ENCODE measurements around the gene NALCN.

NALCN gene

GRCh38 chr13:101190337-101190736 lies 226.0 kb downstream of the NALCN start:
- no peak for DNase-seq

DNA sequence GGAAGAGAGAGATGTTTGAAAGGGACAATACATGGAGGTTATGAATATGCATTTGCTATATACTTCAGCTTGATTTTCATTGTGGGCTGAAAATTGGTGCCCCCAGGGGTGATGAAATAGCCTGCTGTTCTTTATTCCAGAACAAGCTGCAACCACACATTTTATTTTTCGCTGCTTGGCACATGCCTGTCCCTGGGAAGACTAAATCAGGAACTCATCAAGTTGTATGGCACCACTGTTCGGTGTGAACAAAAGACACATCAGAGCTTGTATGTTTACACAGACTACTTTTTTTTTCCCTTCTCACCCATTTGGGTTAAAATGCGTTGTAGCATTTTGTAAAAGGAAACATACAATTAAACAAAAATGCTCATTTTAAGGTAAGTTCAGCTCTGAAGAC lies 230.7 kb downstream of the NALCN start:
- DNase-seq = no peak

GRCh38 chr13:101181076-101181685 lies 235.1 kb downstream of the NALCN start:
- no peak for DNase-seq

- DNase-seq = no peak
These were observed 237.3 kb downstream of the NALCN start for GRCh38 chr13:101179021-101179420.

DNA sequence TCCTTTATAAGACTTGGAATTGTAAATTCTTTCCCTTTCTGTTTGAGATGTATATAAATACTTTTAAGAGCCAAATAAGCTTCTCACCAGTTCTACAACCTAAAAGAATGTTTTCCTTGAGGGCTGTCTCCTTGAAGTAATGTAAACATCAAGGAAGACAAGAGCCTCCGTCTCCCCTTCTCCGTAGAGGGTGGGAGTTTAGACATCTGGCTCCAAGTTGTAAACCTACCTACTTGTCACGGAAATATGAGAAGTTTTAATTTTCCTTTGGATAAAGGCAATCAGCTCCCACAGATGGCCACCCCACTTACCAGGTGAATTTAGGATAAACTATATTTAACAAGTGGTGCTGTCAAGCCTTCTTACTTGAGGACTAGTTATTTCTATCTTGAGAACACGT lies 237.9 kb downstream of the NALCN start:
- no peak for DNase-seq

GRCh38 chr13:101170306-101170705 lies 246.0 kb downstream of the NALCN start:
- DNase-seq = no peak

GRCh38 chr13:101157261-101157660 lies 259.0 kb downstream of the NALCN start:
- no peak for DNase-seq

- no peak for DNase-seq
These were observed 260.4 kb downstream of the NALCN start for GRCh38 chr13:101155920-101156319.

DNA sequence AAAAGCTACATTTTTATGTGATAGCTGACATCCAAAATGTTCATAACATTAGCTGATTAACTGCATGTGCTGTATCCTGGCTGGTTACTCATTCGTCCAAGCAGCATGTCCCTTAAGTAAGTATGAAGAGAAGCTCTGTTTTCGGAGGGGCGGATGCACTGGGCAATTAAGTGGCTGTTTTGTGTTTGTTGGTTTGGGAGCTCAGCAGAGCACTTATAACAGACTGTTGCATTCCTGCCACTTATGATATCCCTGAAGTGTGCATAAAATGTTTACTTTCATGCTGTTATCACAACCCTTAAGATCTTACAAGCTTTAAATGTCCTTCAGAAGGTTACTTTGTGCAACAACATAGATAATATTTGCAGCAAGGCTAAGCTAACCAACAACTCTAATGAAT lies 264.1 kb downstream of the NALCN start:
- DNase-seq = no peak

DNA sequence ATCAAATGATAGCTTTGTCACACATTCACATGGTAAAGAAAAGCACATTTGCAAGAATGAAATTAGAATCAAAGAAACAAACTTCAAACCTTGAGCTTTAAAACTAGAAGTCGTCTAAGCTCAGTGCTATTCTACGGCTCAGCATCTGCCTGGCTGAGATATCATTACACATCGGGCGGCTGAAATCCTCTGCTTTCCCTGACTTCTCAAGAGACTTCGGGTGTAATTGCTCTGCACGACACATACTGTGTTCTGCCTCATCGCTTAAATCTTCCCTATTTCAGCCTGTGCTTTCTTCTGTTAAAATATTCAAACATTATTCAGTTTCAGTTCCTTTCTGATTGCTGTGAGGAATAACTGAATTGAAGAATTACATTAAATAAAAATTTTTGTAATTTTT lies 265.3 kb downstream of the NALCN start:
- no peak for DNase-seq

- no peak for DNase-seq
These were observed 266.4 kb downstream of the NALCN start for GRCh38 chr13:101149735-101150384.

- DNase-seq = no peak
These were observed 270.0 kb downstream of the NALCN start for GRCh38 chr13:101146101-101146898.

- peak; percentile 38 for DNase-seq
These were observed 271.4 kb downstream of the NALCN start for GRCh38 chr13:101144808-101145419.

DNA sequence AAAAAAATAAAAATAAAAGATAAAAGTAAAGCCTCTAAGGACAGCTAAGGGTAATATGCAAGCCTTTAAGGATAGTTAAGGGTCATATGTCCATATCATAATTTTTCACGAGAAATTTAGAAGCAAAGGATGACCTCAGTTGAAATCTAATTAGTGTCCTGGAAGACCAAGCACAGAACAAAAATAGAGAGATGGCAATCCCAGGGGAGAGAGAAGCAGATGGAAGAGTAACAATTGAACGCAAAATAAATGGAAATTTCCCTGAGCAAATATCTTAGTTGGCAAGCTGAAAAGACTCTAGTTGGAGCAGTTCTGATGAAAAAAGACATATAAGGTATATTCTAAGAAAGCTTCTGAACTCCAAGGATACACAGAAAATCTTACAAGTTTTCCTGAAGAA lies 275.4 kb downstream of the NALCN start:
- DNase-seq = no peak

DNA sequence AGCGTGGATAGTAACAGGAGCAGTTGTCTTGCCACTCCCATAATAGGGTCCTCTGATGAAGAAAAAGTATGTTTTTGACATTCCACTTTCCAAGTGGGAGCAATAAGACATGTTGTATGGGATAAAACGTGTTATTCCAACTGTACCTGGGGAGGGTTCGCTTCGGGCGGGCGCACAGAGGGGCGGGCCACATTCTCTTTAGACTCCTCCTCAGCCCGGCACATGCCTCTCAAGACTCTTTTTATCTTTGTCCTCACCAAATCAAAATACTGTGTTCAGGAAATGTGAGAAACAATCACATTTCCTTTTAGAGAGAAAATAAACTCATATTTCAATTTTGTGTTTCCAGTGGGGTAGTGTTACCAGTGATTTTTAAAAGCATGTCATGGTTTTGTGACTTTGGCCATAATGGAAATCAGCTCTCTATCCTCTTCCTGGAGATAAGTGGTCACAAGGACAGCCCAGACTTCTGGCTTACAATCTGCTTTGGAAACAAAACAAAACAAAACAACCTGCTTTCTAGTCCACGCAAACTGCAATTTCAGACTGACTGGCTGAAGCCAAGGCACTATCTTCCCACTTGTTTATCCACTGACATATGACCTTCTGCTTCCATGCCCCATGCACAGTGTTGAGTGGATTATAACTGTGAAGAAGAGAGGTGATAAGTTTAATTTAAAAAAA lies 276.1 kb downstream of the NALCN start:
- DNase-seq = no peak

DNA sequence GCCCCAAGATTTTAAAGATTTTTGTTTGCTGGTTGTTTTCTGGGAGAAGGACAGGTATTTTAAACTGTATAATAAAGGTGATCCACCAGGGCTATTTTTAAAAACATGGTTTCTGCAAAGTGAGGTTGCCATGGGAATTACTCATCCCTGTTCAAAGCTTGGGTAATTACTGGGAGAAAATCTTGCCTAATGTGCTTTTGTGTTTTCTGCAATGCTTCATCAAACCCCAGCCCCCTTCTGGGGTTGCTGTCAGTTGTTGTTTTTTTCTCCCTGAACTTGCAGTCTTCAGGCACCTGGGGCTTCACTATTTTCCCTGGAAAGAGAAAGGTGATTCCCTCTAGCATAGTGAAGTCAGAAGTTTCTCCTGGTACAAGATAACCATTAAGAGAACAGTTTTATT lies 277.2 kb downstream of the NALCN start:
- no peak for DNase-seq

GRCh38 chr13:101127741-101128353 lies 288.5 kb downstream of the NALCN start:
- peak; percentile 24 for DNase-seq

GRCh38 chr13:101123028-101123427 lies 293.3 kb downstream of the NALCN start:
- no peak for DNase-seq

DNA sequence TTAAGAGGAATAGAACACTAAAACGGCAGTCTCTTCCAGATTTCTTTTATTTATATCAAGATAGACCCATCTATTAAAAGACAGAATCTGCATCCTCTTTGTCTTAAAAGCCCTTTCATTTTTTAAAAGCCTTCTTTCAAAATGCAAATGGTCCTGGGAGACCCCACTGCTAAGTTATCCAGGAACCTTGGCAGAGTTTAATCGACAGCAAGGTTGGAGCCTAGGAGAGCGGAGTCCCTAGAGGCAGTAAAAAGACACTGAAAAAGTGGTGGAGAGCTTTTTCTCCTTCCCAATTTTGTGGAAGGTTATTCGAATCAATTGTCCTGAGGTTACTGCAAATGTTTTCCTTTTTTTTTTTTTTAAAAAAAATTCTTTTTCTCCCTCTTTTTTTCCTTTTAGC lies 294.7 kb downstream of the NALCN start:
- DNase-seq = no peak

DNA sequence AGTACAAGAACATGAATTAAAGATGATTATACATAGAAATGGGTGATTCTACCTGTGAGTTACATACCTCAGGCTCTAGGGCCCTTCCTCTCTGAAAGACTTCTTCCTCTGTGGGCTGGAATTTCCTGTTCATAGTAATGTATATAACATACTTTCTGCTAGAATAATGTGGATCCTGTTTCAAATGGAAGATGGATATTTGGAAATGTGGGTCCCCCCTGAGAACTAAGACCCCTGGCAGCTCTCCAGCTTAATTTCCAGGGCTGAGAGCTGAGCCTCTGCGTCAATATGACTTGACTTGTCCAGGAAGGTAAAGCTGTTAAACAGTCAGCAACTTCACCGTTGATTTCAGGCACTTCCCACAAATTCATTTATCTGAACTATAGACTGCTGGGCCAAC lies 296.3 kb downstream of the NALCN start:
- no peak for DNase-seq

GRCh38 chr13:101116826-101117225 lies 299.5 kb downstream of the NALCN start:
- DNase-seq = no peak

DNA sequence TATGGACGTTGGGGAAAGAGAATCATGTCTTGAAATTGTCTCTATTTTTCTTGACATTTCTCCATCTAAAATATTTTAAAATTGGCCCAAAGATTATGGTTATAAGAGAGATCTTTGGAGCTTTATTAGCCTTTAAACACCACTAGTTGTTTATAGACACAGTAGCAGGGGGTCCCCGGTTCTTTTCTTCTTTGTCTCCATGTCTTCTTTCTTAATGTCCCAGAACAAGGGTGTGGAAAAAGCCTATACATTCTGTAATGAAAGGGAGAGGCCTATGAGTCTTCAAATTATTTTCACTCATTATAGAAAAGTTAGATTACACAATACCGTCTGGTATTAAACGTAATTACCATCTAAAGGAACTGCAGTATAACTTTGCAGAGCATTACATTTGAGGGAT lies 300.0 kb downstream of the NALCN start:
- DNase-seq = no peak

DNA sequence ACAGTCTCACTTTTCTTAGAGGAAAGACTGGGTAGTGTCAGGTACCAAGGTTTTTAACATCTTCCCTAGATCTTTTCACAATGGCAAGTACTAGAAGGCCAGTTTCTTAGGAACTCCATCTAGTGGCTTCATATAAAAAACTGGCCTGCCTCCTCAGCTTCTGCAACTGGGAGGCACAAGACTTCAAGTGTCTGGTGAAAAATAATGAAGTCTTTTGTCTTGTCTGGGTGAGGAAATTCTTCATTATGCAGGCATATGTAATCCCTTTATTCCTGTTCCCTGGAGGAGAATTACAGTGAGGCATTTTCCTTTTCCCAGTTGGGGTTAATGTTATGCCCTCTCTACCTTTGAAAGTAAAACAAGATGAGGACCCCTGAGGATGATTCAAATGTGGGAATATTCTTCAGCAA lies 300.5 kb downstream of the NALCN start:
- DNase-seq = no peak

Measured in inflammatory macrophage treated with lipopolysaccharide for 4 hours (primary cell).